ENCODE results near the gene PLXNA1.

Gene PLXNA1

GRCh38 chr3:127008236-127008635 is 25.3 kb downstream of the PLXNA1 start:
- TF ChIP-seq, protein P1, sequence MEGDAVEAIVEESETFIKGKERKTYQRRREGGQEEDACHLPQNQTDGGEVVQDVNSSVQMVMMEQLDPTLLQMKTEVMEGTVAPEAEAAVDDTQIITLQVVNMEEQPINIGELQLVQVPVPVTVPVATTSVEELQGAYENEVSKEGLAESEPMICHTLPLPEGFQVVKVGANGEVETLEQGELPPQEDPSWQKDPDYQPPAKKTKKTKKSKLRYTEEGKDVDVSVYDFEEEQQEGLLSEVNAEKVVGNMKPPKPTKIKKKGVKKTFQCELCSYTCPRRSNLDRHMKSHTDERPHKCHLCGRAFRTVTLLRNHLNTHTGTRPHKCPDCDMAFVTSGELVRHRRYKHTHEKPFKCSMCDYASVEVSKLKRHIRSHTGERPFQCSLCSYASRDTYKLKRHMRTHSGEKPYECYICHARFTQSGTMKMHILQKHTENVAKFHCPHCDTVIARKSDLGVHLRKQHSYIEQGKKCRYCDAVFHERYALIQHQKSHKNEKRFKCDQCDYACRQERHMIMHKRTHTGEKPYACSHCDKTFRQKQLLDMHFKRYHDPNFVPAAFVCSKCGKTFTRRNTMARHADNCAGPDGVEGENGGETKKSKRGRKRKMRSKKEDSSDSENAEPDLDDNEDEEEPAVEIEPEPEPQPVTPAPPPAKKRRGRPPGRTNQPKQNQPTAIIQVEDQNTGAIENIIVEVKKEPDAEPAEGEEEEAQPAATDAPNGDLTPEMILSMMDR (conservative IDR thresholded peaks at IDR 0.05; ENCODE audit: low read depth, low read length), result no peak
- no peak overlapping the region for H3K4me3 ChIP-seq (ENCODE audit: low read length)
- DNase-seq (ENCODE audit: low read depth), result no peak

- TF ChIP-seq, protein P1 (conservative IDR thresholded peaks at IDR 0.05; ENCODE audit: low read depth, low read length), result no peak
- DNase-seq (ENCODE audit: low read depth), result no peak
- H3K4me3 ChIP-seq (ENCODE audit: low read length), result no peak overlapping the region
These were observed 26.6 kb downstream of the PLXNA1 start for GRCh38 chr3:127009531-127009930.

GRCh38 chr3:127011270-127011992 is 28.5 kb downstream of the PLXNA1 start:
- TF ChIP-seq, protein P1 (conservative IDR thresholded peaks at IDR 0.05; ENCODE audit: low read depth, low read length), result no peak
- no peak overlapping the region for H3K4me3 ChIP-seq (ENCODE audit: low read length)
- DNase-seq (ENCODE audit: low read depth), result no peak

GRCh38 chr3:127012091-127012490 is 29.2 kb downstream of the PLXNA1 start:
- no peak for DNase-seq (ENCODE audit: low read depth)
- no peak overlapping the region for H3K4me3 ChIP-seq (ENCODE audit: low read length)
- TF ChIP-seq, protein P1 (conservative IDR thresholded peaks at IDR 0.05; ENCODE audit: low read depth, low read length), result no peak

- DNase-seq (ENCODE audit: low read depth), result no peak
- TF ChIP-seq, protein P1 (conservative IDR thresholded peaks at IDR 0.05; ENCODE audit: low read depth, low read length), result no peak
- H3K4me3 ChIP-seq (ENCODE audit: low read length), result no peak overlapping the region
These were observed 30.3 kb downstream of the PLXNA1 start for GRCh38 chr3:127013181-127013580.

- TF ChIP-seq, protein P1 (conservative IDR thresholded peaks at IDR 0.05; ENCODE audit: low read depth, low read length), result no peak
- no peak for DNase-seq (ENCODE audit: low read depth)
- no peak overlapping the region for H3K4me3 ChIP-seq (ENCODE audit: low read length)
These were observed 31.0 kb downstream of the PLXNA1 start for GRCh38 chr3:127013758-127014535.

Measured in retinal pigment epithelial cell (primary cell).